WTC11 (cell line): ENCODE measurements around the gene OTOG.

Source experiments
- ATF3 ChIP-seq: sonication (generic); formaldehyde crosslinking; conservative IDR thresholded peaks from 2 replicates; pipeline ENCODE4 v1.8.1; 2022; ENCODE audit warnings: mild to moderate bottlenecking, missing genetic modification reagents
- CTCF ChIP-seq: fragments of 200-600 bp; IDR thresholded peaks from 2 replicates; pipeline ENCODE4 v1.8.0; 2022; ENCODE audit warnings: antibody characterized with exemption
- E2F4 ChIP-seq: sonication (generic); formaldehyde crosslinking; IDR thresholded peaks from 2 replicates; pipeline ENCODE4 v1.8.1; 2022; ENCODE audit warnings: low read depth, mild to moderate bottlenecking, moderate library complexity, missing genetic modification reagents, borderline replicate concordance
- ELF4 ChIP-seq: sonication (generic); formaldehyde crosslinking; IDR thresholded peaks from 2 replicates; pipeline ENCODE4 v1.8.1; 2022; ENCODE audit warnings: low read depth, mild to moderate bottlenecking, moderate library complexity, missing genetic modification reagents
- IRF2 ChIP-seq: sonication (generic); formaldehyde crosslinking; IDR thresholded peaks from 2 replicates; pipeline ENCODE4 v1.8.0; 2022; ENCODE audit warnings: low read depth, missing genetic modification reagents, borderline replicate concordance
- MAX ChIP-seq: sonication (generic); formaldehyde crosslinking; IDR thresholded peaks from 2 replicates; pipeline ENCODE4 v1.8.0; 2022; ENCODE audit warnings: mild to moderate bottlenecking, missing genetic modification reagents
- MYBL2 ChIP-seq: sonication (generic); formaldehyde crosslinking; IDR thresholded peaks from 2 replicates; pipeline ENCODE4 v1.8.1; 2023; ENCODE audit warnings: mild to moderate bottlenecking, moderate library complexity, missing genetic modification reagents
- NFATC4 ChIP-seq: fragments of 250-450 bp; sonication (Bioruptor Pico); IDR thresholded peaks from 2 replicates; pipeline ENCODE4 v1.9.0; 2021; ENCODE audit warnings: mild to moderate bottlenecking
- NFE2L1 ChIP-seq: sonication (generic); formaldehyde crosslinking; IDR thresholded peaks from 2 replicates; pipeline ENCODE4 v1.8.1; 2023; ENCODE audit warnings: missing genetic modification reagents
- NR3C1 ChIP-seq: sonication (generic); formaldehyde crosslinking; conservative IDR thresholded peaks from 2 replicates; pipeline ENCODE4 v1.8.1; 2023; ENCODE audit warnings: low read depth, mild to moderate bottlenecking, missing genetic modification reagents
- SP1 ChIP-seq: sonication (generic); formaldehyde crosslinking; conservative IDR thresholded peaks from 2 replicates; pipeline ENCODE4 v1.8.1; 2022; ENCODE audit warnings: missing genetic modification reagents
- ZNF317 ChIP-seq: sonication (generic); formaldehyde crosslinking; IDR thresholded peaks from 2 replicates; pipeline ENCODE4 v1.8.1; 2023; ENCODE audit warnings: low read depth, mild to moderate bottlenecking, moderate library complexity, missing genetic modification reagents, borderline replicate concordance

GRCh38 chr11:17574141-17575091 is 27.4 kb downstream of the OTOG start:
- no peak for TF ChIP-seq MAX (CRISPR knock-in tag)
- no peak for TF ChIP-seq CTCF
- no peak for TF ChIP-seq IRF2 (CRISPR knock-in tag)
- no peak for TF ChIP-seq SP1 (CRISPR knock-in tag)
- no peak for TF ChIP-seq ELF4 (CRISPR knock-in tag)
- no peak for TF ChIP-seq NR3C1 (CRISPR knock-in tag)
- no peak for TF ChIP-seq ATF3 (CRISPR knock-in tag)
- no peak for TF ChIP-seq MYBL2 (CRISPR knock-in tag)
- no peak for TF ChIP-seq ZNF317 (CRISPR knock-in tag)
- no peak for TF ChIP-seq NFATC4
- no peak for TF ChIP-seq NFE2L1 (CRISPR knock-in tag)
- no peak for TF ChIP-seq E2F4 (CRISPR knock-in tag)
